IPS DF 6.9 (cell line): ENCODE results near the gene GNS.

Source experiments
- DNase-seq: peaks from one replicate; pipeline ENCODE4 v3.0.0-alpha.2; 2013; ENCODE audit warnings: low read depth, low spot score
- H3K27ac ChIP-seq: one replicate; pipeline ENCODE4 v1.5.1; 2013; ENCODE audit warnings: low read length, control low read depth
- H3K27me3 ChIP-seq: 2 replicates; pipeline ENCODE4 v1.6.1; 2013; ENCODE audit warnings: mild to moderate bottlenecking, low read length; ENCODE audit not compliant: control insufficient read depth, insufficient read depth
- H3K36me3 ChIP-seq: 2 replicates; pipeline ENCODE4 v1.6.1; 2013; ENCODE audit warnings: low read length; ENCODE audit not compliant: control insufficient read depth, insufficient read depth
- H3K4me1 ChIP-seq: 2 replicates; pipeline ENCODE4 v1.6.1; 2013; ENCODE audit warnings: low read length; ENCODE audit not compliant: control insufficient read depth, insufficient read depth
- H3K4me3 ChIP-seq: 2 replicates; pipeline ENCODE4 v1.5.1; 2013; ENCODE audit warnings: mild to moderate bottlenecking, low read length
- H3K9me3 ChIP-seq: 2 replicates; pipeline ENCODE4 v1.6.1; 2013; ENCODE audit warnings: low read length, inconsistent platforms; ENCODE audit not compliant: control insufficient read depth, insufficient read depth
- WGBS: extraction: QIAGEN DNeasy Blood & Tissue Kit; methylation state at CpG from one replicate; pipeline ENCODE4 v1.1.7; 2013; ENCODE audit warnings: mixed read lengths, missing lambda C conversion rate; ENCODE audit not compliant: insufficient read length, insufficient coverage; 5-methylcytosine and 5-hydroxymethylcytosine counted together

The GNS gene

DNA sequence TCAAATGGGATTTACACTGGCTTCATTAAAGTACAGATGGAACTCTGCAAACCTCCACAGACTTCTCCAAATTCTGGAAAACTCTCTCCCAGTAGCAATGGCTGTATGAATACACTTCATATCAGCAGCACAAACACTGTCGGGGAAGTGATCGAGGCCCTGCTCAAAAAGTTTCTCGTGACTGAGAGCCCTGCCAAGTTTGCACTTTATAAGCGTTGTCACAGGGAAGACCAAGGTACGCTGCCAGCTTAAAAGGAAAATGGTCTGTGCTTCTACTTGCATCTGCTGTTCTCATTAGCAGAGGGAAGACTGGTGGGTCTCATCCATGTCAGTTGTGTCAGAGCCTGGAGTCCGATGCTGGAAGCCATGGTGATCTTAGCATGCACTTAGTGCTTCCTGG, 71.0 kb downstream of the GNS start:
- Histone ChIP-seq H3K4me3 (no peak overlapping the region), H3K27ac (no peak overlapping the region), H3K27me3 (no peaks in the 10 kb centered on the region), H3K4me1 (peaks cover 5% of the 10 kb centered on the region; the same call in 1 of the 2 replicates), H3K9me3 (no peaks in the 10 kb centered on the region), H3K36me3 (0 out of 2 replicates have a peak, but pooled peaks cover 3% of the 10 kb centered on the region)
- no CpG with 5 or more reads among the region's 6 CpGs for WGBS
- DNase-seq = no peak

DNA sequence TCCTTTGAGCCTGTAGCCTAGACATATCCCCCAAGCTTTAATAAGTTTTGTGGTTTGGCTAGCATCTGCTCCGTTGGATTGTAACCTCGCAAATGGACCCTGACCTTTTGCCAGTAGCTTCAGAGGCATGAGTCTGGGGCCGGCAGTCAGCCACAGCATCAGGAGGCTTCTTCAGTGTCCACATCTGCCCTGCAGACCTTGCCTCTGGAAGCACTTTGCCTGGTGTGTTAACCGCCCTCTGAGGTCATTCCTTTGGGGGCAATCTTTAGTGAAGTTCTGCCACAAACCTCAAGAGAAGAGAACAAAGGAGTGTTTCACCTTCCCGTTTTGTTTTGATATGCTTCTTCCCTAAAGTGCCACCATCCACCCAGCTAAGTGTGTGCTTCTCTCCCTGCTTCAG, 71.4 kb downstream of the GNS start:
- no peak overlapping the region for H3K4me3 ChIP-seq
- no peak overlapping the region for H3K27ac ChIP-seq
- DNase-seq = no peak
- no CpG with 5 or more reads among the region's 5 CpGs for WGBS
- peaks cover 7% of the 10 kb centered on the region; the same call in 1 of the 2 replicates for H3K4me1 ChIP-seq
- 0 out of 2 replicates have a peak, but pooled peaks cover 3% of the 10 kb centered on the region for H3K36me3 ChIP-seq
- no peaks in the 10 kb centered on the region for H3K27me3 ChIP-seq
- no peaks in the 10 kb centered on the region for H3K9me3 ChIP-seq

DNA sequence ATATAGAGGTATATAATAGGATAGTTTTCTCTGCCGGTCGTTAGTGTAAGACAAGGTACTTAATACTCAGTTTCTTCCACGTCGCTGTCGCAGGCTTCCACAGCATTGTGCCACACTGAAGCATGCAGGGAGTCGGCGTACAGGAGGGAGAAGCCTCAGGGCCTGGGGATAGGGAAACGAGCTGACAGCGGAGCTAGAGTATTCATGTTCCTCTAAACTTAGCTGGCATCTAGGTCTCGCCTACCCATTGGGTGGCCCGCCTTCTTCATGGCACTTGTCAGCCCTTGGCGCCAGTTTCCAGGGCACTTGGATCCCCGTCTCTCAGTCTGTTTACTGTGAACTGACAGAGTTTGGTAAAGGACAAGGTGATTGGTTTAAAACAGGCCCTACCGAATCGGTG, 73.6 kb downstream of the GNS start:
- Histone ChIP-seq H3K27me3 (no peaks in the 10 kb centered on the region), H3K36me3 (0 out of 2 replicates have a peak, but pooled peaks cover 3% of the 10 kb centered on the region), H3K4me1 (peaks cover 7% of the 10 kb centered on the region; the same call in 1 of the 2 replicates), H3K27ac (no peak overlapping the region), H3K4me3 (no peak overlapping the region), H3K9me3 (no peaks in the 10 kb centered on the region)
- DNase-seq = no peak
- WGBS = no CpG with 5 or more reads among the region's 15 CpGs

DNA sequence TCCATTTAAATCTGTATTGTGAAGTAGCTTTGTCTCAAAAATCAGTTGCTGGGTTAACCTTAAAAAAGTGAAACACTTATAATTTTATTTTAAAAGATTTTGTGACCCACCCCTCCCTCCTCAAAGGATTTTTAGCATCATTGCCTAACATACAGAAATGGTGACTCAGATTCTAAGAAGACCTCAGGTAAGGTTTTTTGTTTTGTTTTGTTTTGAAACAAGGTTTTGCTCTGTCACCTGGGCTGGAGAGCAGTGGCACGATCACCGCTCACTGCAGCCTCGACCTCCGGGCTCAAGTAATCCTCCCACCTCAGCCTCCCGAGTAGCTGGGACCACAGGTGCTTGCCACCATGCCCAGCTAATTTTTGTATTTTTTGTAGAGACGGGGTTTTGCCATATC, 74.2 kb downstream of the GNS start:
- no peak overlapping the region for H3K4me3 ChIP-seq
- H3K4me1 ChIP-seq = peaks cover 7% of the 10 kb centered on the region; the same call in 1 of the 2 replicates
- no peaks in the 10 kb centered on the region for H3K9me3 ChIP-seq
- no CpG with 5 or more reads among the region's 6 CpGs for WGBS
- H3K36me3 ChIP-seq = 0 out of 2 replicates have a peak, but pooled peaks cover 3% of the 10 kb centered on the region
- H3K27ac ChIP-seq = no peak overlapping the region
- H3K27me3 ChIP-seq = no peaks in the 10 kb centered on the region
- no peak for DNase-seq

DNA sequence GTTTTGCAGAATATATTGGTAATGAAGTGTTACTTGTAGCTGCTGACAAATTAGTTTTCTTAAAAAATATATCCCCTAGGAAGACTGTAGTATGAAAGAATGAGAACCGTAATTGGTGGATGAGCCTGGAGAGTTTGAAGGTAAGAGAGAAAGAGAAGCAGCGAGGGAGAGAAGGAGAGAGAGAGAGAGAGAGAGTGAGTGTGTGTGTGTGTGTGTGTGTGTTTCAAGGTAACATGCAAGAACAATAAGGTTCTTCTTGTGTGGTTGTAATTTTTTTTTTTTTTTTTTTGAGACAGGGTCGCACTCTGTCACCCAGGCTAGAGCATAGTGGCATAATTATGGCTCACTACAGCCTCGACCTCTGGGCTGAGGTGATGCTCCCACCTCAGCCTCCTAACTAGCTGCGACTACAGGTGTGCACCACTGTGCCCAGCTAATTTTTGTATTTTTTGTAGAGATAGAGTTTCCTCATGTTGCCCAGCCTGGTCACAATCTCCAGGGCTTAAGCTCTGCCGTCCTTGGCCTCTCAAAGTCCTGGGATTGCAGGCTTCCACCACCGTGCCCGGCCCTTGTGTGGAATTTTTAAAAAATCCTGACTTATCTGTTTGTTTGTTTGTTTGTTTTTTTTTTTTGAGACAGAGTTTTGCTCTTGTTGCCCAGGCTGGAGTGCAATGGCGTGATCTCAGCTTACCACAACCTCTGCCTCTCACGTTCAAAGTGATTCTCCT, 75.2 kb downstream of the GNS start:
- no peak for DNase-seq
- H3K9me3 ChIP-seq = no peaks in the 10 kb centered on the region
- no peak overlapping the region for H3K27ac ChIP-seq
- no peak overlapping the region for H3K4me3 ChIP-seq
- H3K27me3 ChIP-seq = no peaks in the 10 kb centered on the region
- peaks cover 7% of the 10 kb centered on the region; the same call in 1 of the 2 replicates for H3K4me1 ChIP-seq
- WGBS = 100% methylated on average over 1 of the region's 10 CpGs
- 0 out of 2 replicates have a peak, but pooled peaks cover 3% of the 10 kb centered on the region for H3K36me3 ChIP-seq

DNA sequence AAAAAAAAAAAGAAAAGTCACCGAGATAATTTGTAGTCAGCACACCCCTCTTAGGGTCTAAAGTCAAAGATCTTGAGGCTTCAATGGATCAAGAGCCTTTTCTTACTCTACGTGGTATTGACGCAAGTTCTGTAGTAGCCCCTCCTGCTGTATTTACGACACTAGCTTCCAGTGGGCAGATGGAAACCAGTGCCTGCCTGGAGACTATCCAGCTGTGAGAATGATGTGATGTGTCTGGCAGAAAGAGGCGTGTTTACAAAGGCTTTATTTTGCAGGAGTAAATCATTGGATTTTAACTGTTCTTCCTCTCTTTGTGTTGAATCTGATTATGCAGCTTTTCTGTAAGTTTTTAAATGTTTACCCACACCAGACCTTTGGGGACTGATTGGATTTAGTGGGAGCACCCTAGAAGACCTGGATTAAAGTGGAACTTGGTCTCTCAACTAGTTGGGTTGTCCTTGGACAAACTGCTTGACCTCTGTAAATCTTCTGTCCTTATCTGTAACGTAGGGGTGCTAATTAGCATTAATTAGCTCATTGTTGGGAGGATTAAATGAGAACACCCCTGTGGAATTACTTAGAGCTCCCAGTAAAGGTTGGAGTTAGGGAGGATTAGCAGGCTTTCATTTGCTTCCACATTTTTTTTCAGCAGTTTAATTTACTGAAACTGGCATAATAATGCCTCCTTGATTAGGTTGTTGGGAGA, 76.5 kb downstream of the GNS start:
- H3K9me3 ChIP-seq = no peaks in the 10 kb centered on the region
- no peak overlapping the region for H3K27ac ChIP-seq
- no CpG with 5 or more reads among the region's 6 CpGs for WGBS
- H3K4me1 ChIP-seq = peaks cover 6% of the 10 kb centered on the region; the same call in 1 of the 2 replicates
- no peaks in the 10 kb centered on the region for H3K27me3 ChIP-seq
- H3K36me3 ChIP-seq = 0 out of 2 replicates have a peak, but pooled peaks cover 3% of the 10 kb centered on the region
- no peak for DNase-seq
- H3K4me3 ChIP-seq = no peak overlapping the region

DNA sequence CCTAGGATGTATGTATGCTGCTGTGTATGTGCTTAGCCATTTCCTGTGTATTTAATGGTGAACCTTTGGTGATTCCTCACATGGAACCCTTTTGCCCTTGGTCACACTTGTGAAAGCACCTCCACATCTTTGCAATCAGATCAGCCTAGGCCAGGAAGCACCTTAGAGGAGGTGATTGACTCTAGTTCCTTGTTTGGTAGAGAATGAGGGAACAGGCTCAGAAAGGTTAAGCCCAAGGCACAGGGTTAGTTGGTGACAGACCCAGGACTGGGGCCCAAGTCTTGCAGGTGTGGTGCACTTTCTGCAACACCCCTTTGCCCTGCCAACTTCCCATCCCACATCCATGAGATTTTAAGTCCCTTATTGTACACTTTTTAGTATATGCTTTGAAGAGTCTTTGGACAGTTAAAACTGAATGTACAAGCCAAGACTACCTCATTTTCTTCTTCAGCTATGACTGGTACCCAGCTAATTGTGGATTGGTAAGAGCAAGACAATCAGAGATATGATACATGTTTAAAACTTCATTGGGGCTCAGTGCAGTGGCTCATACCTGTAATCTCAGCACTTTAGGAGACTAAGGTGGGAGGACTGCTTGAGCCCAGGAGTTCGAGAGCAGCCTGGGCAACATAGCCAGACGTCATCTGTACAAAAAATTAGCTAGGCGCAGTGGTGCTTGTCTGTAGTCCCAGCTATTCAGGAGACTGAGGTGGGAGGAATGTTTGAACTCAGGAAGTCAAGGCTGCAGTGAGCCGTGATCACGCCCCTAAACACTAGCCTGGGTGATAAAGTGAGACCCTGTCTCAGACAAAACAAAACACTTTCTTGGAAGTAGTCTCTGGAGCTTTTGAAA, 77.8 kb downstream of the GNS start:
- no peaks in the 10 kb centered on the region for H3K9me3 ChIP-seq
- peaks cover 4% of the 10 kb centered on the region; the same call in 1 of the 2 replicates for H3K4me1 ChIP-seq
- 0 out of 2 replicates have a peak, but pooled peaks cover 3% of the 10 kb centered on the region for H3K36me3 ChIP-seq
- no peak overlapping the region for H3K4me3 ChIP-seq
- WGBS = no CpG with 5 or more reads among the region's 5 CpGs
- H3K27ac ChIP-seq = no peak overlapping the region
- no peak for DNase-seq
- no peaks in the 10 kb centered on the region for H3K27me3 ChIP-seq

DNA sequence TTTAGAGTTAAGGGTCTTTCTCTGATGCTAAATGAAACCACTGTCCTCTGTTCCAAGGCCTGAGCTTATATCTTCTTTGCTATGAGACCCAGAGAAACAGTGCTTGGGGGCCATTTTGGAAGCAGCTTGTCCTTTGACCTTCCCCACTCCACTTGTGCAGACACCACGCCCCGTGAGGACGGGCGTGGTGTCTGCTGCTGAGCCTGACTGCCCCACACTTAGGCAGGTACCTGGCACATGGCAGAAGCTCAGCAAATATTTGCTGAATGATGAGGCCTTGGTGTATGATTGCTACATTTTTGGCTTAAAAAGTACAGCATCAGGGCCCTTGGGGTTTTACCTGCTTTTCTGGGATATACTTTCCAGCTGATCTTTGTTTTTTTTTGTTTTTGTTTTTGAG, 79.0 kb downstream of the GNS start:
- no CpG with 5 or more reads among the region's 4 CpGs for WGBS
- DNase-seq = no peak
- Histone ChIP-seq H3K4me3 (no peak overlapping the region), H3K4me1 (peaks cover 6% of the 10 kb centered on the region; the same call in 1 of the 2 replicates), H3K27ac (no peak overlapping the region), H3K9me3 (no peaks in the 10 kb centered on the region), H3K36me3 (no peaks in the 10 kb centered on the region), H3K27me3 (no peaks in the 10 kb centered on the region)

DNA sequence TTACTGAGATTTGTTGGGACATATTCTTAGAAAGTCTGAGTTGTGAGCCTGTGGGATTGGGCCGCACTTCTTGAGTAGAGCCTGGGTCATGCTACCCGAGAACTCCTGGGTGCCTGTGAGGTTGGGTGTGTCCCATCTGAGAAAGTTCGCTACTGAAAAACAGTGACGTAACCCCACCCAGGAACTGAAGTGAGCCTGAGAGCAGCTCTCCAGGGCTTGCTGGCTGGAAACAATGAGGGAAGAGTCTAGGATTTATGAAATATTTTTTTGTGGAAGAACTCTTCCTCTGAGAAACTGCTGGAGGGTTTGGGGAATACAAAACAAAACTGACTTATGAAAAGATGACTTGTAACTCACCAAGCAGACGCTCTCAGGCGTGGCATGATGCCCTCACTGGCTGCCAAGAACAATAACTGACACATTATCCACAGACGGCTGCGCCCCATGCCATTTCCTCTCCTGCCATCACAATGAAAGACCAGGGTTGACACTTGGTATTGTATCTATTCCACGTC, 79.7 kb downstream of the GNS start:
- Histone ChIP-seq H3K4me3 (no peak overlapping the region), H3K4me1 (peaks cover 6% of the 10 kb centered on the region), H3K27ac (no peak overlapping the region), H3K36me3 (no peaks in the 10 kb centered on the region; the same call in 1 of the 2 replicates), H3K27me3 (no peaks in the 10 kb centered on the region), H3K9me3 (no peaks in the 10 kb centered on the region)
- WGBS = no CpG with 5 or more reads among the region's 9 CpGs
- DNase-seq = no peak

DNA sequence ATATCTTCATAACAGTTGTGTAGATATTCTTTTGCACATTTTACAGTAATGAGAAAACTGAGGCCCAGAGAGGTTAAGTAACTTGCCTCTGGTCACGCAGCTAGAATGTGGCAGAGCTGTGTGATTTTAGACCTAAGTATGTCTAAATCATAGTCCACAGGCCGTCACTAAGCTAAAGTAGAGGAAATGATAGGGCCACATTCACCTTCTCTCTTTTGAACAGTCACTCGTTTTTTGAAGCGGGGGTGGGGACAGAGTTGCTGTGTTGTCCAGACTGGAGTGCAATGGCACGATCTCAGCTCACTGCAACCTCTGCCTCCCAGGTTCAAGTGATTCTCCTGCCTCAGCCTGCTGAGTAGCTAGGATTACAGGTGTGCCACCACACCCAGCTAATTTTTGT, 80.4 kb downstream of the GNS start:
- Histone ChIP-seq H3K27ac (no peak overlapping the region), H3K4me1 (peaks cover 7% of the 10 kb centered on the region)
- no peak for DNase-seq

More for the DNA sequence above, 80.4 kb downstream of the GNS start:
- no CpG with 5 or more reads among the region's 5 CpGs for WGBS
- no peaks in the 10 kb centered on the region for H3K27me3 ChIP-seq
- no peaks in the 10 kb centered on the region; the same call in 1 of the 2 replicates for H3K36me3 ChIP-seq
- H3K4me3 ChIP-seq = no peak overlapping the region
- H3K9me3 ChIP-seq = no peaks in the 10 kb centered on the region
